Activated gamma-delta T cell treated with anti-CD3 and anti-CD28 coated beads, Interleukin-2, amount 50 U/mL, for 16 hours (primary cell): ENCODE results near the gene CTXND1.

Experiments used
- DNase-seq: peaks from one replicate; pipeline ENCODE4 v3.0.0-alpha.2; 2020; ENCODE audit warnings: low read depth

The CTXND1 gene

GRCh38 chr15:80208758-80209734 lies 43.0 kb downstream of the CTXND1 start:
- DNase-seq: no peak

- no peak for DNase-seq
Measured at GRCh38 chr15:80207887-80208286, 44.1 kb downstream of the CTXND1 start.

- no peak for DNase-seq
Measured at GRCh38 chr15:80204231-80204630, 47.8 kb downstream of the CTXND1 start.

- DNase-seq: no peak
Measured at GRCh38 chr15:80203361-80203885, 48.6 kb downstream of the CTXND1 start.

DNA sequence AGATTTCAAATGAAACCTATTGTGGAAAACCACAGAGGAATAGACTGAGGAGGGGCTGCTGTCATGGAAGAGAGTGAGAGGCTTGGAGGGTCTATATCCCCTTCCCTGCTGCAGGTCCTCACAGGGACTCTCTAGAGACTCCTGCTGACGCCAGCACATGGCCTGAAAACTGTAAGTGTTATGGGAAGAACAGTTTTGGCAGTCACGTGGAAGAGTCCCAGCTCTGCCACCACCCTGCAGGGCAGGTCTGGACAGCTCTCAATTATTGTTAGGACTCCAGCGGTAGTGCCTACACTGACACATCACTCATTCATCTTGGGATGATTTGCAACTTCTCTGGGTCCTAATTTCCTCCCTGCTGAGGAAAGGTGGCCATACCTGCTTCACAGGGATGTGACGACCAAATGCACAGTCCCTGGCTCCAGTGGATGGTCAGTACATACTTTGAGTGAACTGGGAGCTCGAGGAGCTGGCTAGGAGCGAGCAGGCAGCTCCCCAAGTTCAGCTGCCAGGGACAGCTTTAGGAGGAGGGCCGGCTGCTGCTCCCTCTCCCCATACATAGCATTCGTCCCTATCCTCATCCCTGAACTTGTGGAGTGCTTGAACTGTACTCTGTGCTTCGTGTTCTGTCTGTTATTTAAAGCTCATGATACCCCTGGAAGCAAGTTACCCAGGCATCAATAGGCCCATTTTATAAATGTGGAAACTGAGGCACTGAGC lies 49.2 kb downstream of the CTXND1 start:
- no peak for DNase-seq

- no peak for DNase-seq
Measured at GRCh38 chr15:80202016-80202315, 50.0 kb downstream of the CTXND1 start.

DNA sequence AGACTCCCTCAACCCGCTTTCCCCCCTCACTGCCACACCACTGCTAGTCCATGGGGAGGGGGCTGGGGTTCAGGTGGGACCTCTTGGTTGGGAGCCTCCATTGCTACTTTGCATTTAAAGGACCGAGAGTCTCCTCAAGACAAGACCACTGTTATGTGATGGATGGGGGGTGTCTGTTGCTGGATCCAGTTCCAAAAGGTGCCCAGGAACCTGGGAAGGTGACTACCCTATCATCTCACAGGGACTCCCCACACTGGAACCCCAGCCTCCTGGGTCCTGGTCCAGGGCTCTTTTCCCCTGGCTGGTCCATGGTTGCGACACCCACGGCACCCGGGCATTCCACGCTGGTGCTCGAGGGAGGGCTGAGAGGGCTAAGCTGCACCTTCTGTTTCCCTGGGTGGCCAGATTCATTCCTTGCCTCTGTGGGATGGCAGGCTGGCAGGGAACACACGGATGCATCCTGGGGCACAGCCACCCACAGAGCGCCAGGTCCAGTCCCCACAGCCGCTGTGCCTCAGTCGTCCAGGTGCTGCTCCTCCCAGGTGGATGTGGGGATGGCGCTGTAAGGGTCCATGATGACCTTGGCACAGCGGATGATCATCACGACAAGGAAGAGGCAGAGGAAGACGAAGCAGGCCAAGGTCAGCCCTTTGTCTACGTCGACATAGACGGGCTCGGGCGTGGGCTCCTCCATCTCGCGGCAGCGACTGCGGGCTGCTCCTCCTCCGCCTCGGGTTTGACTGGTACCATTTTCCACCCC lies 50.6 kb downstream of the CTXND1 start:
- DNase-seq: no peak

DNA sequence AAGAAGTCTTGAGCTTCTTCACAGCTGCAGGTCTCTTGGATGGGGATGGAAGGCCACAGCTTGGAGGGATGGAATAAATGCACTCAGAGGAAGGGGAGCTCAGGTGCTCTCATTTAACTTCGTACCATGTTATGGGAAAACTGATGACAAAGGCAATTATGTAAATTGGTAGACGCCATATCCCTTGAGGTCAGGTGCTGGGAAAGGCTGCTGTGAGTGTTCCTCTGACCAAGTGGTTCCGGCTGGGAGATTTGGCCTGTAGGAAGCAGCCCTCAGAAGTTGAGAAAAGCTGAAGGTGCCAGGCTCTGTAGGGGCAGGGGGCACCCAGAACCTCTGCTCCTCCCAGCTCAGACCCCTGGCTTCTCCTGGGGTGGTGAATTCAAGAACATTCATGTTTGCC lies 52.1 kb downstream of the CTXND1 start:
- no peak for DNase-seq

GRCh38 chr15:80199366-80199765 lies 52.6 kb downstream of the CTXND1 start:
- no peak for DNase-seq

GRCh38 chr15:80194914-80195313 lies 57.1 kb downstream of the CTXND1 start:
- DNase-seq: no peak

GRCh38 chr15:80194186-80194585 lies 57.8 kb downstream of the CTXND1 start:
- DNase-seq: no peak

DNA sequence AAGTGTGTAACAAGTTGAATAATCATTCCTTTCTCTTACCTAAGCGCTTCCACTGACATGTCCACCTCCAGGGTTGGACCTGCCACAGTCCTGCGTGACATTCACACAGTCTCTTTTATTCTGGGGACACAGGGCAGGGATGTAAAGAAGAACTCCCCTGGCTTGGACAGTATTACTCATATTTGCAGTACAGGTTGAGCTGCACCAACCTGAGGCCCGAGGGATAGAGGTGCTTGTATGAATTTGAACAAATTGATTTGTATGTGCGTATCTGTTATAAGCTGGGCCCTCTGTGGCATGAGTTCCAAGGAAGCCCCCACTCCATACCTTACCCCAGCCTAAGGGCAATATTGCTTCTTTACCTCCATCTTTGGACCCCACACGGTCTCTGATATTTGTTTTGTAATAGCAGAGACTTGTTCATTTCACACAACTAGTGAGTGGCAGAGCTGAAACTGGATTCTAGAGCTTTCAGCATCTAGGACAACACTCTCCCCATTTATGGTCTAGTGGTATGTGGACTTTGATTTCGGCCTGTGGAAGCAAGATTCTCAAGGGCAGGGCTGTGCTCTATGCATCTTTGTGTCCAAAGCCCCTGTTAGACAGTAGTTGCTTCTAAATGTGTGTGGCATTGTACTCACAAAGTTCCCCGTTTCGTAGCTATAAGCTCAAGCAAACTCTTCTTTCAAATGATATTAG lies 60.0 kb downstream of the CTXND1 start:
- no peak for DNase-seq

DNA sequence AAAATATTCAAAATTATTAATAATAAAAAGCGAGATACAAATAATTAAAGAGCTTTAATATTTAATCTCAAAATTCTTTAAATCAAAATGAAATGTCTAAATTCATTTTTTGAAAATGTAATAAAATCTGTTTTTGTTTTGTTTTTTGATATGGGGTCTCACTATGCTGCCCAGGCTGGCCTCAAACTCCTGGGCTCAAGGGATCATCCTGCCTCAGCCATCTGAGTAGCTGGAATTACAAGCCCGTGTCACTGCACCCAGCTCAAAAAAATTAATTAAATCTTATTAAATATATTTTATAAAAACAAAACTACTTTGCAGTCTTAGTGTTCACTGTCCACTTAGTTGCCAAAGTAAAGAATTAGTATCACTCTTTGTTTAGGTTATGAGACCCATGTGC lies 60.8 kb downstream of the CTXND1 start:
- DNase-seq: no peak

GRCh38 chr15:80188251-80188650 lies 63.8 kb downstream of the CTXND1 start:
- DNase-seq: no peak

DNA sequence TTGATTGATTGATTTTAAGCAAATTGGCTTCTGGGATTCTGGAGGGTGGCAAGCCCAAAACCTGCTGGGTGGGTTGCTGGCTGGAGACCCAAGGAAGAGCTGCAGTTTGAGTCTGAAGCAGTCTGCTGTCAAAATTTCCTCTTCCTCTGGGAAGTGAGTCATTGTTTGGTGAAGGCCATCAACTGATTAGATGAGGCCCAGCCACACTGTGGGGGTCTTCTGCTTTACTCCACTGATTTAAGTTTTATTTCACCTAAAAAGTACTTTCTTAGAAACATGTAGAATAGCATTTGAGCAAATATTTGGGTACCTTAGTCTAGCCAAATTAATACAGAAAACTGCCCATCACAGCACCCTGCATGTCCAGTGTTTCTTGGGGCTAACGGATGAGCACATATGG lies 65.4 kb downstream of the CTXND1 start:
- no peak for DNase-seq

DNA sequence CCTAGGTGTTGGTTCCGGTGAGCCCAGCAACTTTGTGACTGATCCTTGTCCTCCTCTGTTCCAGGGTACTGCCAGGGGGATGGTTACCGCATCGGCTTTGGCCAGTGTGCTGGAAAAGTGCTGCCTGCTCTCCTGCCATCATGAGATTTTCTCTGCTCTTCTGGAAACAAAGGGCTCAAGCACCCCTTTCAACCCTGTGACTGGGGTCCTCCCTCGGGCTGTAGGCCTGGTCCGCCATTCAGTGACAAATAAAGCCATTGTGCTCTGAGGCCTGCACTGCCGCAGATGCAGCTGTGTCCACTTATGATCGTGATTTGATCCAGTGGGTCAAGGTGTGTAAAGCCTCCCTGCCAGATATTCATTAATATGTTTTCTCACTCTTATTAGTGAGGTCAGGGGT lies 65.9 kb downstream of the CTXND1 start:
- no peak for DNase-seq

- no peak for DNase-seq
Measured at GRCh38 chr15:80185152-80185551, 66.9 kb downstream of the CTXND1 start.

DNA sequence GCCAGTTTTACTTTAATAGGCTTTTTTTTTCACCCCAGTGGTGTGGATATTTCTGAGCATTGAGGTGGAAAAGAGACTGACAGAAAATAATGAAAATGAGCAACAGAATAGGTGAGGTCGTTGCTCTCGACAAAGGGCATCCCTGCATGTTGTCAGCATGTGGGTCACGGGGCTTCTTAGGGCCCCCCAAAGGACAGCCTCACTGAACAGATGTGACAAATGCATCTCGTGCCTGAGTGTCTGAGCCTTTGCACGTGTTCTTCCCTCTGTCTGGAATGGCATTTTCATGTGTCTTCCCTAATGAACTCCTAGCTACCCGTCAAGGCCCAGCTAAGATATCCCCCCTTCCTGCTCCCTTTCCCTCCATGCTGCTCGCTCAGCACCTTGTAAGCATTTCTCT lies 67.5 kb downstream of the CTXND1 start:
- DNase-seq: no peak

DNA sequence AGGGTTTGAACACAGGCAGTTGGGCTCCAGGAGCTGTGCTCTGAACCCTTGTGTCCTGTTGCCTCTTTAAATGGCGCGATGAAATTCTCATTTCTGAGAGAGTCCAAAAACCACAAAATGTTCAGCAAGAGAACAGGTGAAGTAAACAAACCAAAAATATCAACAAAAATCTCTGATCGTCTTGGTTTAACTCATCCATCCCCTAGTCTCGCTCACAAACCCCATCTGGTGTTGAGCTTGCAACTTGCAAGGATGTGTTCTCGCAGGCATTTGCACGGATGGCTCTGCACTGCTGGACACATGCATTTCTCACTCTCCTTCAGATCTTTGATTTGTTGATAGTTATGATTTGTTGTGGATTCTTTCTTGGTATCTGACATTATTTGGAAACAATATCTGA lies 68.1 kb downstream of the CTXND1 start:
- no peak for DNase-seq

DNA sequence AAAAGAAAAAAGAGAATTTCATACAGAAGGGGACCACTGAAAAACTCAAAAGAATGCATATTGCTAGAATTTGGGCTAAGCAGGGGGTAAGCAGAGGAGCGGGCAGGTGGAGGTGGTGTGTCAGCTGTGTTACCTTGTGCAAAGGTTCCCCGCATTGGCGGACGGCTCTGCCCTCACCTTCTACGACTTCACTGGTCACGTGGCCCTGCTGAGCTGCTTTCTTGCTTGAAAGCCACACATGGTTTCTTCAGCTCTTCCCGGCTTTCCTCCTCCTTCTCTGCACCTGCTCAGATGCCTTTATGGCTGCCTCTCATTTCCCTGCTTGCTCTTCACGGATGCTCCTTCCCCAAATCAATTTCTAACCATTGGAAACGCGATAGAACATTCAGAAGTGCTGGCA lies 68.7 kb downstream of the CTXND1 start:
- DNase-seq: no peak

GRCh38 chr15:80182611-80183261 lies 69.3 kb downstream of the CTXND1 start:
- no peak for DNase-seq
